ENCODE measurements around the gene PRKAR2B. TPM values are rescaled to one million over a fixed set of nuclear protein-coding genes. Genes with fewer than 3 reads are reported as not detected.

The PRKAR2B gene
- total RNA-seq, 1 donor from 2014 or later = 21.8 TPM

GRCh38 chr7:107076781-107077698 lies 32.5 kb downstream of the PRKAR2B start:
- Histone ChIP-seq H3K27ac (replicated peaks) (peak overlapping the region; percentile 62), H3K4me1 (peaks cover 31% of the 10 kb centered on the region), H3K4me3 (no peak overlapping the region), H3K27me3 (ENCODE audit: low read depth) (no peaks in the 10 kb centered on the region), H3K36me3 (no peaks in the 10 kb centered on the region), H3K9me3 (replicated peaks) (no peaks in the 10 kb centered on the region)
- no peak for DNase-seq
- TF ChIP-seq, protein P1, sequence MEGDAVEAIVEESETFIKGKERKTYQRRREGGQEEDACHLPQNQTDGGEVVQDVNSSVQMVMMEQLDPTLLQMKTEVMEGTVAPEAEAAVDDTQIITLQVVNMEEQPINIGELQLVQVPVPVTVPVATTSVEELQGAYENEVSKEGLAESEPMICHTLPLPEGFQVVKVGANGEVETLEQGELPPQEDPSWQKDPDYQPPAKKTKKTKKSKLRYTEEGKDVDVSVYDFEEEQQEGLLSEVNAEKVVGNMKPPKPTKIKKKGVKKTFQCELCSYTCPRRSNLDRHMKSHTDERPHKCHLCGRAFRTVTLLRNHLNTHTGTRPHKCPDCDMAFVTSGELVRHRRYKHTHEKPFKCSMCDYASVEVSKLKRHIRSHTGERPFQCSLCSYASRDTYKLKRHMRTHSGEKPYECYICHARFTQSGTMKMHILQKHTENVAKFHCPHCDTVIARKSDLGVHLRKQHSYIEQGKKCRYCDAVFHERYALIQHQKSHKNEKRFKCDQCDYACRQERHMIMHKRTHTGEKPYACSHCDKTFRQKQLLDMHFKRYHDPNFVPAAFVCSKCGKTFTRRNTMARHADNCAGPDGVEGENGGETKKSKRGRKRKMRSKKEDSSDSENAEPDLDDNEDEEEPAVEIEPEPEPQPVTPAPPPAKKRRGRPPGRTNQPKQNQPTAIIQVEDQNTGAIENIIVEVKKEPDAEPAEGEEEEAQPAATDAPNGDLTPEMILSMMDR (IDR thresholded peaks at IDR 0.05; ENCODE audit: borderline replicate concordance) = no peak
- intact Hi-C loops (cut with micrococcal nuclease) = no loop called here

- no peak for DNase-seq
- H3K9me3 ChIP-seq (replicated peaks) = no peaks in the 10 kb centered on the region
- intact Hi-C loops (cut with micrococcal nuclease) = no loop called here
- H3K4me1 ChIP-seq = peaks cover 31% of the 10 kb centered on the region
- H3K27ac ChIP-seq (replicated peaks) = peak overlapping the region; percentile 62
- no peaks in the 10 kb centered on the region for H3K36me3 ChIP-seq
- H3K4me3 ChIP-seq = no peak overlapping the region
- H3K27me3 ChIP-seq (ENCODE audit: low read depth) = no peaks in the 10 kb centered on the region
- TF ChIP-seq, protein P1 (IDR thresholded peaks at IDR 0.05; ENCODE audit: borderline replicate concordance) = no peak
These were observed 33.4 kb downstream of the PRKAR2B start for GRCh38 chr7:107077699-107078516.

DNA sequence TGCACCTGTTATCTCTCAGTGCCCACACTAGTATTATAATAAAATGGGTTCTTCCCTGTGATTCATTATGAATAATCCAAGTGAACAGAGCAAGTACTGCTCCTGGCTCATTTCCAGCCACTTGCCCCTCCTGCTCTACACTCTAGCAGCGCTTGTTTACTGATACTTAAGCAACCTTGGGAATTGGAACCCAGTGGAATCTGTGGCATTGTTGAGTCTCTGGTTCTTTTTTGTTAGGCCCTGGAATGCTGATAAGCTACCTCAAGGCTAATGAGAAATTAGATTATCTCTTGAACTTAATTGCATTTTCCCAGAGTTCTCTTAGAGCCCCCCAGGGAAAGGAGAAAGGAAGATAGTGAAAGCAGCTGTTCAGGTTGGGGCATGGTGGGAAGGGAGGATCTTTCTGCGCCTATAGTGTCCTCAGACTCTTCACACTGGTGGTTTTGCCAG lies 34.0 kb downstream of the PRKAR2B start:
- H3K9me3 ChIP-seq (replicated peaks) = no peaks in the 10 kb centered on the region
- no peak for DNase-seq
- no peak overlapping the region for H3K4me3 ChIP-seq
- H3K4me1 ChIP-seq = peaks cover 31% of the 10 kb centered on the region
- no peak overlapping the region for H3K27ac ChIP-seq (replicated peaks)
- TF ChIP-seq, protein P1 (IDR thresholded peaks at IDR 0.05; ENCODE audit: borderline replicate concordance) = no peak
- H3K36me3 ChIP-seq = no peaks in the 10 kb centered on the region
- intact Hi-C loops (cut with micrococcal nuclease) = no loop called here
- no peaks in the 10 kb centered on the region for H3K27me3 ChIP-seq (ENCODE audit: low read depth)

DNA sequence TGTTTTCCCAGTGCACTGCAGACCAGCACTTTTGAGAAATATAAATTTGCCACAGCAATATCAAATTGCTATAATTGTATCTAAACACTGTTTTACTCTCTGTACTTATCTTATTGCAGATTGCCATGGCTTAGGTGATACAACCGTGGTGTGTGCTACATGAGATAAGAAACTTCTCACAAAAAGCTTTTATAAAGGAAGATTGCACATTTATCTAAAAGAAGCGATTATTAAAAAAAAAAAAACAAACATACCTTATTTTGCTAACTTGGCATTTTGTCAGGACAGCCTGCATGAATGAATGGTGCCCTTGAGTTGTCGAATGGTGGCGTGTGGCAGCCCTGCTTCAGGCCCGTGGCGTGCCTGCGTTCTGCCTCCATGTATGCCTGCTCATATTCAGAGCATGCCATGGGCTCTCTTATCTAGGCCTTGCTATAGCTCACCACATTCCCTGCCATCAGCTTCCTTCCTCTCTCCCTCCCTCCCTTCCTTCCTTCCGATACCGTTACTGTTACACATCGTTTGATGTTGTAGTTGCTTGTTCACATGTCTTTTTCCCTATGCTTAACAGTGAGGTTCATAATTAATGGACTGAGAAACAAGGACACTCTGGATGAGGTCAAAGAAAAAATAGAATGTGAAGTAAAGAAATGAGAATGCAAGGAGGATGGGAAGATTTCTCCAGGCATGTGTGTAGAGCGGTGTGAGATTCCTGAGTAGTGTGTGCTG lies 34.9 kb downstream of the PRKAR2B start:
- Histone ChIP-seq H3K9me3 (replicated peaks) (no peaks in the 10 kb centered on the region), H3K4me1 (peaks cover 31% of the 10 kb centered on the region), H3K4me3 (no peak overlapping the region), H3K36me3 (no peaks in the 10 kb centered on the region), H3K27ac (replicated peaks) (no peak overlapping the region), H3K27me3 (ENCODE audit: low read depth) (no peaks in the 10 kb centered on the region)
- intact Hi-C loops (cut with micrococcal nuclease) = no loop called here
- no peak for DNase-seq
- TF ChIP-seq, protein P1 (IDR thresholded peaks at IDR 0.05; ENCODE audit: borderline replicate concordance) = no peak

DNA sequence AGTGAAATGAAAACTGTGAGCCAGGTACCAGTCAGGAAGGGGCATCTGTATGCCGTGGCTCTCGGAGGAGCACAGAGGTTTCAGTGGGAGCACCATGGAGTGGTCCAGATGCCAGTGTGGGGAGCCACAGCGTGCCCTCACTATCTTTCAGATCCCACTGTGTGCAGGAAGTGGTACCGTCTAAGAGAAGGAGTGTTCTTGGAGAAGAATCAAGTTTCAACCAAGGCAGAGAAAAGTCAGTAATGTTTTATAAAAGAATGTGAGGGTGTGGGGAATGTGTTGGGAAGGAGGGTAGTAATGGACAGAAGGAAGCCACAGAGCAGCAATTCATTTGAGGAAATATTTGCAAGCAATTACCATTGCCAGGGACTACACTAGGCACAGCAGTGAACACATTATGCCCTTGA lies 35.6 kb downstream of the PRKAR2B start:
- TF ChIP-seq, protein P1 (IDR thresholded peaks at IDR 0.05; ENCODE audit: borderline replicate concordance) = no peak
- H3K27me3 ChIP-seq (ENCODE audit: low read depth) = no peaks in the 10 kb centered on the region
- DNase-seq = no peak

More for the DNA sequence above, 35.6 kb downstream of the PRKAR2B start:
- H3K36me3 ChIP-seq = no peaks in the 10 kb centered on the region
- H3K4me1 ChIP-seq = peaks cover 31% of the 10 kb centered on the region
- intact Hi-C loops (cut with micrococcal nuclease) = no loop called here
- no peak overlapping the region for H3K4me3 ChIP-seq
- H3K27ac ChIP-seq (replicated peaks) = no peak overlapping the region
- no peaks in the 10 kb centered on the region for H3K9me3 ChIP-seq (replicated peaks)

Measured in left ventricle myocardium inferior (tissue), 1 donor.